HUES48 (cell line): ENCODE results near the gene RNF7.
"Not testable (repeated sequence)": the region's sequence is repeated elsewhere in the genome, so short reads cannot be mapped to it uniquely, and the experiment has no call there.

Source experiments
- H3K27ac ChIP-seq: one replicate; pipeline ENCODE4 v1.7.0; 2013; ENCODE audit warnings: low read depth, low read length, inconsistent platforms
- H3K27me3 ChIP-seq: 2 replicates; pipeline ENCODE4 v1.6.1; 2013; ENCODE audit warnings: mild to moderate bottlenecking, low read length; ENCODE audit not compliant: control insufficient read depth, insufficient read depth
- H3K36me3 ChIP-seq: 2 replicates; pipeline ENCODE4 v1.6.1; 2013; ENCODE audit warnings: low read length; ENCODE audit not compliant: control insufficient read depth, insufficient read depth
- H3K4me1 ChIP-seq: 2 replicates; pipeline ENCODE4 v1.6.1; 2013; ENCODE audit warnings: mild to moderate bottlenecking, low read length; ENCODE audit not compliant: control insufficient read depth, insufficient read depth
- H3K4me3 ChIP-seq: 2 replicates; pipeline ENCODE4 v1.5.1; 2013; ENCODE audit warnings: mild to moderate bottlenecking, low read depth, low read length
- H3K9ac ChIP-seq: 2 replicates; pipeline ENCODE4 v1.6.1; 2013; ENCODE audit warnings: mild to moderate bottlenecking, low read depth, low read length, moderate library complexity
- H3K9me3 ChIP-seq: 2 replicates; pipeline ENCODE4 v1.6.1; 2013; ENCODE audit warnings: low read length; ENCODE audit not compliant: control insufficient read depth, insufficient read depth

Gene RNF7

DNA sequence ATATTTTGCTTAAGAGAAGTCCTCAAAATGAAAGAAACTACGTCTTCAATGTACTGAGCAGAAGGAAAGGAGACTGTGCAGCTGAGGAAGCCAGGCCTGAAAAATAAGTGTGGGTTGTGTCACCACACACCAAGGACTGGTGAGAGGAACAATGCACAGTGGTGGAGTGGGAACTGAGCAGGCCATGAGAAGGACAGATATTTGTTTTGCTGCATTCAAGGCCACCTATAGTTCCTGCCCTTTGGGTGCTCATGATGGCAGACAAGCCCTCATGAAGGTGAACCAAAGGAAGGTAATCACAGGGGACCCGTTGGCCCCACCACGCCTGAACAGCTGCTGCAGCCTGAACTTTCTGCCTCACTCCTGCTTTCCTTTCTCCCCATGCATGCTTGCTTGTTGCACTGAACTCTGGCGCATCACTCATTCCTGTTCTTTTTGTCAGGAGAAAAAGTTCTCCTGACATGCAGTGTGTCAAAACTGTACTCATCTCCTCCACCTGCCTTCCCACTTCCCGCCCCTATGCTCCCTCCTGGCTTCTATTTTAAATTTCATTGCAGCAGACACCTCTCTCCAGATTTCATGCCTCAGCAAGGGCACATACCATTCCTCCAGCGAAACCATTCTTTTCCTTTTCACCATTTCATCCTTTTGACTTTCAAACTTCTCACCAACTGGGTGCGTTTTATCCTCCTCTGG, 2.2 kb upstream of the RNF7 start:
- H3K9me3 ChIP-seq: no peaks in the 10 kb centered on the region
- no peak overlapping the region for H3K4me3 ChIP-seq
- no peak overlapping the region for H3K27ac ChIP-seq
- no peaks in the 10 kb centered on the region for H3K27me3 ChIP-seq
- H3K9ac ChIP-seq: no peak overlapping the region
- peaks cover 18% of the 10 kb centered on the region; the same call in 1 of the 2 replicates for H3K4me1 ChIP-seq
- H3K36me3 ChIP-seq: peaks cover 6% of the 10 kb centered on the region; the same call in 1 of the 2 replicates

DNA sequence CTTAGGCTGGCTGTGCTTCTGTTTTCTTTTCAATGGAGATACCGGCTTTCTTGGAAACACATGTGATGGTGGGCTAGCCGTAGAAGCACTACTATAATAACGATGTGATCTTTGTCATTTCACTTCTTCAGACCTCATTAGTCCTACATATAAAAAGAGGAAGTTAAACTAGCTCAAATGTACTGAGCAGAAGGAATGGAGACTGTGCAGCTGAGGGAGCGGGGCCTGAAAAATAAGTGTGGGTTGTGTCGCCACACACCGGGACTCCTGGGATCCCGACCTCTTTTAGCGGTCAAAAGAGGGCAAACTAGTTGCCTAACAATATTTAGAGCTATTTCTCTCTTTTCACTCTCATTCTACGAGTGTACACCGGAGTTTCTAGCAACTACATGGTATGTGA, 1.0 kb upstream of the RNF7 start:
- peaks cover 19% of the 10 kb centered on the region; the same call in 1 of the 2 replicates for H3K4me1 ChIP-seq
- no peaks in the 10 kb centered on the region for H3K27me3 ChIP-seq
- H3K36me3 ChIP-seq: peaks cover 9% of the 10 kb centered on the region; the same call in 1 of the 2 replicates
- H3K4me3 ChIP-seq: no peak overlapping the region
- no peak overlapping the region for H3K27ac ChIP-seq
- H3K9me3 ChIP-seq: no peaks in the 10 kb centered on the region
- H3K9ac ChIP-seq: no peak overlapping the region

DNA sequence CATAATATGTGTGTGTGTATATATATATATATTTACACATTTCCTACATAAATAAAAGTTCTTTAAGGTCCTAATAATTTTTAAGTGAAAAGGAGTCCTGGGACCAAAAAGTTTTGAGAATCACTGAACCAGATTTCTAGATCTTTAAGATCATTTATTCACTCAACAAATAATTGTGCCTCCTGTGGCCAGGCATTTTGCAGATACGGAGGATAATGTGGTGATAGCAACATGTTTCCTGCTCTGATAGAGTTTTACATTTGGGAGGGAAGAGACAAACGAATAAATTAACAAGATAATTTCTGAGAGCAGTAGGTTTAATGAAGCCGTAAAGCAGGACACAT, 448 bp upstream of the RNF7 start:
- peak overlapping the region; percentile 53 for H3K27ac ChIP-seq
- peak overlapping the region; percentile 58 for H3K4me3 ChIP-seq
- H3K4me1 ChIP-seq: peaks cover 19% of the 10 kb centered on the region; the same call in 1 of the 2 replicates
- no peaks in the 10 kb centered on the region for H3K27me3 ChIP-seq
- H3K9me3 ChIP-seq: no peaks in the 10 kb centered on the region
- H3K36me3 ChIP-seq: peaks cover 12% of the 10 kb centered on the region; the same call in 1 of the 2 replicates
- peak overlapping the region; percentile 58 for H3K9ac ChIP-seq

DNA sequence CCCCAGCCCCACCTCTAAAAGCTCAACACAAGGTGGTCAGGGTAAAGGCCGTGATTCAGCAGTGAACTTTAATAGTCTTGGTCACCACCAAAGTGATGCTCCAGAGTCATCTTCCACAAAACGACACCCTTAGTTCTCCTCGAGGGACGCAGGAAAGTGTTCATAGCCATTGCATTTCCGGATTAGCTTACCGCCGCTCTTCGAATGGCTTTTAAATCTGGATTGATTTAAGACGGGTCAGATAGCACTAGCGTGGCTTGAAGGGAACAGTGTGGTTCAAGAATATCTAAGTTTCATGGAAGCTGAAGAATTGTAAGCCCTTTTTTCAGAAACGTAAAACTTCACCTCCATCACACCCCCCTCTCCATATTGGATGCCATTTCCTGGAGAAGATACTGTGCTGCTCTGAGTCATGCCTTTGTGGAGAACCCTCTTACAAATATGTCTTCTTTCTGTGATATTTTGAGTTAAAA, 829 bp downstream of the RNF7 start:
- peaks cover 19% of the 10 kb centered on the region; the same call in 1 of the 2 replicates for H3K4me1 ChIP-seq
- peak overlapping the region; percentile 98 for H3K9ac ChIP-seq
- H3K4me3 ChIP-seq: peak overlapping the region; percentile 92
- H3K27me3 ChIP-seq: no peaks in the 10 kb centered on the region
- peaks cover 25% of the 10 kb centered on the region for H3K36me3 ChIP-seq
- no peaks in the 10 kb centered on the region for H3K9me3 ChIP-seq
- H3K27ac ChIP-seq: peak overlapping the region; percentile 80

DNA sequence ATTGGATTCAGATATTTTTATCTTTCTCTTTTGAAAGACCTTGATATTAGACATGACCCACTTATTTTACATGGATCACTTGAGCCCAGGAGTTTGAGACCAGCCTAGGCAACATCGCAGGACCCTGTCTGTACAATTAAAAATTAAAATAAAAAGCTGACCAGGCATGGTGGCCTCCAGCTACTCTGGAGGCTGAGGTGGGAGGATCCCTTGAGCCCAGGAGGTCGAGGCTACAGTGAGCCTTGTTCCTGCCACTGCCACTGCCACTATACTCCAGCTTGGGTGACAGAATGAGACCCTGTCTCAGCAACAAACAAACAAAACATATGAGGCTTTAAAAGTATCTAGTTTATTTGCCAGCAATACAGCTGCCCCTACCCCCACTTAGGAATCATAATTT, 1.6 kb downstream of the RNF7 start:
- no peaks in the 10 kb centered on the region for H3K9me3 ChIP-seq
- H3K36me3 ChIP-seq: peaks cover 33% of the 10 kb centered on the region
- H3K4me3 ChIP-seq: peak overlapping the region; percentile 92
- no peak overlapping the region for H3K27ac ChIP-seq
- 0 out of 2 replicates have a peak overlapping the region, but pooled peaks have one; percentile 98 for H3K9ac ChIP-seq
- H3K27me3 ChIP-seq: no peaks in the 10 kb centered on the region
- H3K4me1 ChIP-seq: peaks cover 19% of the 10 kb centered on the region; the same call in 1 of the 2 replicates

DNA sequence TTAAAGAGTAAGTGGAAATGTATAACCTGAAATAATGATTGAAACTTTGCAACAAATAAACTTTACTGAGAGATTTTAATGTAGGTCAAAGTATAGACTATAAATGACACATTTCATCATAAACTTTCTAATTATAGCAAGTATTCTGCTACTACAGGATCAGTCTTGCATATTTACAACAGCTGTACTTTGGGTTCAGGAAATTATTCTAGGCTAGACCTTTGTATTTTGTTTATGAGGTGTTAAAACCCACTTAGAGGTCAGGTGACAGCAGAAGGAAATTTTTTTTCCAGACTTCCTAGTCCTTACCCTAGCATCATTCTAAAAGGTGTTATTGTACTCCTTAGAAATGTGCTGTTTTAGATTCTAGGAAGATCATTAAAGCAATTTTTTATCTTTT, 2.3 kb downstream of the RNF7 start:
- Histone ChIP-seq H3K27ac (no peak overlapping the region), H3K27me3 (no peaks in the 10 kb centered on the region), H3K9ac (no peak overlapping the region), H3K36me3 (peaks cover 39% of the 10 kb centered on the region), H3K9me3 (no peaks in the 10 kb centered on the region), H3K4me3 (no peak overlapping the region), H3K4me1 (peaks cover 19% of the 10 kb centered on the region; the same call in 1 of the 2 replicates)

DNA sequence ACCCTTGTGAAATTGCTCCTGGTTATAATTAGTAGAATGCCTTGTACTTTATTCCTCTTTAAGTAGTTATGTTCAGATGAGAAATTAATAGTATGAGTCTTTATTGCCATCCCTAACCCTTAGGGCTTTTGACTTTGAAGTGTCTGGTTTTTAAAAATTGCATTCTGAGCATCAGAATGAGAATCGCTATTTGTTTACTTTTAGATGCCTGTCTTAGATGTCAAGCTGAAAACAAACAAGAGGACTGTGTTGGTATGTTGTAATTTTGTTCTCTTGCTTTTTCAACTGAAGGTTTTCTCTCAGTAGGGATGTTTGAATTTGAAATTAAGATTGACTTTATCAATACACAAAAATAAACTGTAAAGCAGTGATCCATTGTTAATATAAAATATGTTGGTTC, 5.2 kb downstream of the RNF7 start:
- Histone ChIP-seq H3K9ac (no peak overlapping the region), H3K27ac (no peak overlapping the region), H3K27me3 (no peaks in the 10 kb centered on the region), H3K4me3 (no peak overlapping the region), H3K9me3 (no peaks in the 10 kb centered on the region), H3K36me3 (peaks cover 66% of the 10 kb centered on the region), H3K4me1 (peaks cover 16% of the 10 kb centered on the region; the same call in 1 of the 2 replicates)

DNA sequence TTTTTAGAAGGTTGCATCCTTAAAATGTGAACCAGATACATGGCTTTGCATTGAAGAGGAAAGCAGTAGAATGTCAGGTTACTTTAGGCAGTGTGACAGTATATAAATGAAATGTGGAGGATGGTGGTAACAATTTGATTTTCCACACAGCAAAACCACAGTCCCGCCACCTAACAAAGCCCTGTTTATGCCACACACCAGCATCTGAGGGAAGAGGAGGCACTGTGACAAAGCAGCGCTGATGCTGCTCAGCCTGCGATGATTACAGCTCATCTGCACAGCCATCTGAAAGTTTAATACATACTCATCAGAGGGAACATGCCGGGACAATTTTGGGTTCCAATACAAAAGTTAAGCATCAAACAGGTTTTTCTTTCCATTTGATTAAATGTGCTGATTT, 8.9 kb downstream of the RNF7 start:
- H3K36me3 ChIP-seq: peaks cover 66% of the 10 kb centered on the region
- H3K4me1 ChIP-seq: no peaks in the 10 kb centered on the region
- no peak overlapping the region for H3K4me3 ChIP-seq
- no peak overlapping the region for H3K9ac ChIP-seq
- no peak overlapping the region for H3K27ac ChIP-seq
- no peaks in the 10 kb centered on the region for H3K27me3 ChIP-seq
- no peaks in the 10 kb centered on the region for H3K9me3 ChIP-seq

DNA sequence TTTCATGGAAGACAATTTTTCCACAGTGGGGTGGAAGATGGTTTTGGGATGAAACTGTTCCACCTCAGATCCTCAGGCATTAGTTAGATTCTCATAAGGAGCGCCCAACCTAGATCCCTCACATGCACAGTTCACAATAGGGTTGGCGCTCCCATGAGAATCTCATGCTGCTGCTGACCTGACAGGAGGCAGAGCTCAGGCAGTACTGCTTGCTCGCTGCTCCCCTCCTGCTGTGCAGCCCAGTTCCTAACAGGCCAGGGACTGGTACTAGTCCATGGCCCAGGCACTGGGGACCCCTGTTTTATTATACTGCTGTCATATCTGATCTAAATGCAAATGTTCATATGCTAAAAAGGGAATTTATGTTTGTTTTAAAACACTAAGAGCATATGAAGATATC, 15.3 kb downstream of the RNF7 start:
- Histone ChIP-seq H3K27ac (no peak overlapping the region), H3K4me1 (peaks cover 4% of the 10 kb centered on the region; the same call in 1 of the 2 replicates), H3K36me3 (0 out of 2 replicates have a peak, but pooled peaks cover 8% of the 10 kb centered on the region), H3K27me3 (no peaks in the 10 kb centered on the region), H3K9me3 (no peaks in the 10 kb centered on the region), H3K9ac (no peak overlapping the region), H3K4me3 (no peak overlapping the region)

DNA sequence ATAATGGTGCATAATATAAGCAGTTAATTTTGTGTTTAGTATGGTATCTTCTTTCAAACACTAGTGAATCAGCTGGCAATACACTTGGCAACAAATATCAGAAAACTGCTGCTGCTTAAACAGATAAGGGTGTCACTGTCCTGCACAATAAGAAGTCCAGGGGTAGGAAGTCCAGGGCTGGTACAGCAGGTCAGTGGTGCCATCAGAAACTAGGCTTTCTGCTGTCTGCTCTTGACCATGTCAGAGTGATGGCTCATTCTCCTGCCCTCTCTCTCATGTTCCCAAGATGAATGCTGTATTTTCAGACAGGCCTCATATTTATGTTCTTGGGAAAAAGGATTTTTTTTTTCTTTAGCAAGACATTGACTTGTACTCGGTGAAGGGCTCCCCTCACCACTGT, 15.9 kb downstream of the RNF7 start:
- H3K4me1 ChIP-seq: peaks cover 4% of the 10 kb centered on the region; the same call in 1 of the 2 replicates
- H3K27ac ChIP-seq: no peak overlapping the region
- no peak overlapping the region for H3K9ac ChIP-seq
- no peaks in the 10 kb centered on the region for H3K9me3 ChIP-seq
- no peaks in the 10 kb centered on the region for H3K27me3 ChIP-seq
- H3K36me3 ChIP-seq: 0 out of 2 replicates have a peak, but pooled peaks cover 5% of the 10 kb centered on the region
- no peak overlapping the region for H3K4me3 ChIP-seq

DNA sequence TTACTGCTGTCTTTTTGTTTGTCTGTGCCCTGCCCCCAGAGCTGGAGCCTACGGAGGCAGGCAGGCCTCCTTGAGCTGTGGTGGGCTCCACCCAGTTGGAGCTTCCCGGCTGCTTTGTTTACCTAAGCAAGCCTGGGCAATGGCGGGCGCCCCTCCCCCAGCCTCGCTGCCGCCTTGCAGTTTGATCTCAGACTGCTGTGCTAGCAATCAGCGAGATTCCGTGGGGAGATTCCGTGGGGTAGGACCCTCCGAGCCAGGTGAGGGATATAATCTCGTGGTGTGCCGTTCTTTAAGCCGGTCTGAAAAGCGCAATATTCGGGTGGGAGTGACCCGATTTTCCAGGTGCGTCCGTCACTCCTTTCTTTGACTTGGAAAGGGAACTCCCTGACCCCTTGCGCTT, 24.5 kb downstream of the RNF7 start:
- not testable (repeated sequence) for H3K9ac ChIP-seq, H3K4me1 ChIP-seq, H3K4me3 ChIP-seq, H3K9me3 ChIP-seq, H3K27me3 ChIP-seq, H3K36me3 ChIP-seq
- H3K27ac ChIP-seq: peak overlapping the region; percentile 47
